CD4-positive, alpha-beta T cell (primary cell): ENCODE data around the gene NFYC. TPM values are rescaled to one million over a fixed set of nuclear protein-coding genes. Genes with fewer than 3 reads are reported as not detected.
A peak's percentile ranks its signal among the peaks of the same experiment; 100 is the strongest.

Experiments
- ATAC-seq: fragments of 200-7000 bp; cut with Tn5 transposase; one replicate; pipeline ENCODE4 v1.10.0; 2022; ENCODE audit warnings: mild to moderate bottlenecking; ENCODE audit not compliant: poor library complexity
- CTCF ChIA-PET: fragments of 350-600 bp; sonication (Branson Sonifier 250); formaldehyde crosslinking; loops from one replicate; lab custom pipeline; 2021; ENCODE audit warnings: antibody characterized with exemption, inconsistent platforms; lab: Charles Lee
- POLR2A ChIA-PET: fragments of 350-600 bp; sonication (Branson Sonifier 250); formaldehyde crosslinking; loops from one replicate; lab custom pipeline; 2021; ENCODE audit warnings: antibody characterized with exemption, inconsistent platforms; lab: Charles Lee
- DNase-seq, 14 experiments: peaks; one replicate each; pipeline ENCODE4 v3.0.0-alpha.2; 2013 to 2020; ENCODE audit warnings: mixed read lengths in 2 of 14
- H3K27ac ChIP-seq, 2 donors: one replicate each; pipeline versions ENCODE4 v1.5.1 to v1.7.0; 2013; ENCODE audit warnings: low read length in 2 of 2, low read depth in 1 of 2, mild to moderate bottlenecking in 1 of 2
- H3K27me3 ChIP-seq, 2 experiments: 1 replicate in 1 of 2; 2 replicates in 1 of 2; pipeline versions ENCODE4 v1.6.1 to v1.7.0; 2013; ENCODE audit warnings: low read length in 2 of 2, control low read depth in 1 of 2, mild to moderate bottlenecking in 1 of 2, moderate library complexity in 1 of 2; ENCODE audit not compliant: insufficient read depth in 2 of 2, control insufficient read depth in 1 of 2
- H3K36me3 ChIP-seq: one replicate; pipeline ENCODE4 v1.6.1; 2013; ENCODE audit warnings: low read length, control low read depth; ENCODE audit not compliant: insufficient read depth
- H3K4me1 ChIP-seq: one replicate; pipeline ENCODE4 v1.6.1; 2013; ENCODE audit warnings: low read length, control low read depth; ENCODE audit not compliant: insufficient read depth
- H3K4me3 ChIP-seq: one replicate; pipeline ENCODE4 v1.5.1; 2013; ENCODE audit warnings: mild to moderate bottlenecking, low read length, moderate library complexity
- H3K9me3 ChIP-seq, 2 experiments: 1 replicate in 1 of 2; 2 replicates in 1 of 2; pipeline versions ENCODE4 v1.6.1 to v1.7.0; 2013; ENCODE audit warnings: low read length in 2 of 2, mild to moderate bottlenecking in 2 of 2, control low read depth in 1 of 2, moderate library complexity in 1 of 2; ENCODE audit not compliant: control insufficient read depth in 1 of 2, insufficient read depth in 1 of 2
- H3K27ac Mint-ChIP-seq: one replicate; pipeline ENCODE4 v1.8.0; 2020; ENCODE audit warnings: mixed read lengths
- H3K27me3 Mint-ChIP-seq: one replicate; pipeline ENCODE4 v1.8.0; 2021; ENCODE audit warnings: mixed read lengths
- H3K36me3 Mint-ChIP-seq: one replicate; pipeline ENCODE4 v1.8.0; 2021; ENCODE audit warnings: low read depth, mixed read lengths
- H3K4me1 Mint-ChIP-seq: one replicate; pipeline ENCODE4 v1.8.0; 2021; ENCODE audit warnings: low read depth, mixed read lengths
- H3K4me3 Mint-ChIP-seq: one replicate; pipeline ENCODE4 v1.8.0; 2020; ENCODE audit warnings: mild to moderate bottlenecking, mixed read lengths
- H3K9me3 Mint-ChIP-seq: one replicate; pipeline ENCODE4 v1.8.0; 2020; ENCODE audit warnings: mixed read lengths
- intact Hi-C, 2 experiments: fragments of 100-400 bp; cut with DNase I in 1 of 2; cut with micrococcal nuclease in 1 of 2; formaldehyde crosslinking; loops; one replicate each; pipeline versions ENCODE4 v1.15.1 to v1.9.0; 2023 to 2025; cut with DNase I, micrococcal nuclease
- polyA plus RNA-seq, 2 donors: library from polyadenylated mRNA; unstranded; fragments of 120-200 nt; gene quantifications; one replicate each; pipeline ENCODE4 v1.2.1, GENCODE V29; 2013
- total RNA-seq, 174 experiments: library from RNA in 2 of 174; stranded (reverse) in 2 of 174; gene quantifications; one replicate each; pipeline ENCODE4 v1.2.3 and lab custom pipeline; 2021 to 2026
- TF ChIP-seq, protein P1 (sequence below): fragments of 200-600 bp; IDR thresholded peaks from one replicate; pipeline ENCODE4 v1.8.0; 2022; ENCODE audit warnings: antibody characterized with exemption, mild to moderate bottlenecking

Gene NFYC
- total RNA-seq (10 to 100 TPM; 28.6 to 35.2 TPM), total RNA-seq (lab: John Stamatoyannopoulos, UW) (24.5 to 58.8 (median 42.8) reads per million in 172 experiments)
- polyA plus RNA-seq (2013, experiment 1 of 2), result 45.9 TPM
- polyA plus RNA-seq (2013, experiment 2 of 2), result 57.9 TPM

DNA sequence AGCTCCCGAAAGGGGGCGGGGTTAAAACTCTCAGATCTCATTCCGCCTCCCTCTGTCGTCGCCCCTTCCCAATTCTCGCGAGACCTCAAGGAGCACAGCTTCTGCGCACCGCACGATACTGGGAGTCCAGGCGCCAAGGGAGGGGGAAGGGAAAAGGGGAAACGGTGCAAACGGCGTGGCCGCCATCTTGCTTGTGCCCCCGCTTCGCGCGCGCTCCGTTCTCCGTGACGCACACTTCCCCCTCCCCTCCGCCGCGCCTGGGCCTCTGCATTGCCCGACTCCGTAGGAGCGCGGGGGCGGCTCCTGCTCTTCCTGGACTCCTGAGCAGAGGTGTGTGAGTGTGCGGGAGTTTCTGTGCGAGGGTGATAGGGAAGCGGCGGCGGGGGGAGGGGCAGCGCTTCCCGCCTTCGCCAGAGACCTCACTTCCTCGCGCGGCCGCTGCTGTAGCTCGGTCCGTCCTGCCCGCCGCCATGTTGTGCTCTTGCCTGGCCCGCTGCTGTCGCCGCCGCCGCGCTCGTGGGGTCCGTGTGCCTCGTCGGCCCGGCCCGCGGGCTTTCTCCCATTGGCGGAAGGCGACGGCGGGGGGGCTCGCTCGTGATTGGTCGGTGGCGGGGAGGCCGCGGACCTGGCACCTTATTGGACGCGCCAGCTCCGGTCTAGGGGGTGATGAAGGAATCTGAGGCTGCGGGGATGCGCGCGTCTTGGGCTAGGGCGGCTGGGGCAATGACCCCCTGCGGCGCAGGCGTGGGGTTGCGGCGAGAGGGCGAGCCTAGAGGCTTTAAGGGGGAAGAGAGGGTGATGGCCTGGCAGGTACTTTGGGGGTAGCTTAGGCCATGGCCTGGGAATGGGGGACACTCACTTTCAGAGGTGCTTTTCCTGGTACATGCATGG, at the start of gene NFYC:
Gene NFYC (plus strand): TSS at position 167 of the 891 bp plus-strand sequence. CDS start 47,140 bp downstream, outside the sequence.
- CTCF ChIA-PET, result interaction anchor here (1.0 to 2.4 kb wide), 6 partner anchors 11 to 159 kb away, joined by 3 to 9 read pairs (median 4); no protein-coding TSS in a partner anchor
- ATAC-seq (peak; percentile 83), DNase-seq (peak; percentile 88 to 99 (median 92))
- H3K9me3 Mint-ChIP-seq, result no peaks in the 10 kb centered on the region
- TF ChIP-seq, protein P1, sequence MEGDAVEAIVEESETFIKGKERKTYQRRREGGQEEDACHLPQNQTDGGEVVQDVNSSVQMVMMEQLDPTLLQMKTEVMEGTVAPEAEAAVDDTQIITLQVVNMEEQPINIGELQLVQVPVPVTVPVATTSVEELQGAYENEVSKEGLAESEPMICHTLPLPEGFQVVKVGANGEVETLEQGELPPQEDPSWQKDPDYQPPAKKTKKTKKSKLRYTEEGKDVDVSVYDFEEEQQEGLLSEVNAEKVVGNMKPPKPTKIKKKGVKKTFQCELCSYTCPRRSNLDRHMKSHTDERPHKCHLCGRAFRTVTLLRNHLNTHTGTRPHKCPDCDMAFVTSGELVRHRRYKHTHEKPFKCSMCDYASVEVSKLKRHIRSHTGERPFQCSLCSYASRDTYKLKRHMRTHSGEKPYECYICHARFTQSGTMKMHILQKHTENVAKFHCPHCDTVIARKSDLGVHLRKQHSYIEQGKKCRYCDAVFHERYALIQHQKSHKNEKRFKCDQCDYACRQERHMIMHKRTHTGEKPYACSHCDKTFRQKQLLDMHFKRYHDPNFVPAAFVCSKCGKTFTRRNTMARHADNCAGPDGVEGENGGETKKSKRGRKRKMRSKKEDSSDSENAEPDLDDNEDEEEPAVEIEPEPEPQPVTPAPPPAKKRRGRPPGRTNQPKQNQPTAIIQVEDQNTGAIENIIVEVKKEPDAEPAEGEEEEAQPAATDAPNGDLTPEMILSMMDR, result no peak
- peak within 1 kb of the TSS; percentile 98 to 100 for H3K27ac ChIP-seq
- H3K27me3 ChIP-seq, result no peaks in the 10 kb centered on the region
- peaks cover 33% of the 10 kb centered on the region for H3K4me1 ChIP-seq
- peaks cover 73% of the 10 kb centered on the region for H3K4me1 Mint-ChIP-seq
- H3K27ac Mint-ChIP-seq, result peak within 1 kb of the TSS; percentile 92
- H3K4me3 ChIP-seq, result peak within 1 kb of the TSS; percentile 96
- H3K4me3 Mint-ChIP-seq, result peak within 1 kb of the TSS; percentile 91
- POLR2A ChIA-PET, result interaction anchor here (0.6 to 8.4 kb wide), 42 partner anchors 9 to 1991 kb away, joined by 3 to 174 read pairs (median 6); partner anchors contain the start of genes CITED4, CTPS1, EXO5 and PPIE
- peaks cover 40% of the 10 kb centered on the region for H3K36me3 Mint-ChIP-seq
- no peaks in the 10 kb centered on the region for H3K36me3 ChIP-seq
- intact Hi-C loops, result loop anchor here (1.0 to 10.0 kb wide), 7 partner anchors 18 to 647 kb away; partner anchors contain the start of genes CAP1 (in 1 of the 2), CITED4 (in 1 of the 2), RIMS3 (in 1 of the 2) and SMAP2 (in 1 of the 2)
- no peaks in the 10 kb centered on the region for H3K9me3 ChIP-seq
- no peaks in the 10 kb centered on the region for H3K27me3 Mint-ChIP-seq

- Mint-ChIP-seq H3K36me3 (no peaks in the 10 kb centered on the region), H3K27me3 (peaks cover 5% of the 10 kb centered on the region), H3K9me3 (no peaks in the 10 kb centered on the region), H3K4me1 (peaks cover 7% of the 10 kb centered on the region), H3K4me3 (no peak overlapping the region), H3K27ac (no peak overlapping the region)
- ATAC-seq (no peak), DNase-seq (no peak)
- Histone ChIP-seq H3K27me3 (peaks cover 0 to 7% of the 10 kb centered on the region in 2 experiments), H3K4me1 (peaks cover 10% of the 10 kb centered on the region), H3K4me3 (no peak overlapping the region), H3K9me3 (no peaks in the 10 kb centered on the region), H3K36me3 (no peaks in the 10 kb centered on the region), H3K27ac (no peak overlapping the region)
- TF ChIP-seq, protein P1, result no peak
- intact Hi-C loops, result no loop called here
- CTCF ChIA-PET, result no interaction called here
- POLR2A ChIA-PET, result no interaction called here
These were observed 46.3 kb upstream of the NFYC start for GRCh38 chr1:40645118-40645680.

DNA sequence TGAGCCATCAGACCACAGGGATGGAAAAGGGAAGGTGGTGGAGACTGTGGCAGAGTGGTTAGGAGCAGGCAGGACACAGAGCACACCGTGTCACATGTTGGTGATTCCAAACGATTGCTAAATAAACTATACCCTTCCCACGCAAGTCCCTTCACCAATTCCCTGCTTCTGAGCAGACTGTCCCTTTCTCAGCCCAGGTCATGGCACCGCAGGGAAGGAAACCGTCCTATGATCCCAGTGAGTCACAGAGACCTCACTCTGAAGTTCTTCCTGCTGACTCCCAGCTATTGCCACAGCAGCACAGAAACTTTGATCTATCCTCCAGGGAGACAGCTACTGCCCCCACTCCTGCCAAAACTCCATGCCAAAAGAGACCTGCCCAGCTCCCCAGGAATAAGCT, 45.2 kb upstream of the NFYC start:
- TF ChIP-seq, protein P1, result no peak
- H3K27me3 ChIP-seq, result peaks cover 0 to 7% of the 10 kb centered on the region in 2 experiments
- peaks cover 10% of the 10 kb centered on the region for H3K4me1 ChIP-seq
- ATAC-seq, result no peak
- Mint-ChIP-seq H3K27me3 (peaks cover 5% of the 10 kb centered on the region), H3K4me1 (no peaks in the 10 kb centered on the region), H3K27ac (no peak overlapping the region), H3K36me3 (no peaks in the 10 kb centered on the region), H3K4me3 (no peak overlapping the region), H3K9me3 (no peaks in the 10 kb centered on the region)
- CTCF ChIA-PET, result no interaction called here
- DNase-seq, result no peak
- no peak overlapping the region for H3K4me3 ChIP-seq
- no peaks in the 10 kb centered on the region for H3K36me3 ChIP-seq
- no peak overlapping the region for H3K27ac ChIP-seq
- intact Hi-C loops, result no loop called here
- POLR2A ChIA-PET, result no interaction called here
- no peaks in the 10 kb centered on the region for H3K9me3 ChIP-seq
